Measurements from ENCODE around the gene RABGAP1L.

DNA sequence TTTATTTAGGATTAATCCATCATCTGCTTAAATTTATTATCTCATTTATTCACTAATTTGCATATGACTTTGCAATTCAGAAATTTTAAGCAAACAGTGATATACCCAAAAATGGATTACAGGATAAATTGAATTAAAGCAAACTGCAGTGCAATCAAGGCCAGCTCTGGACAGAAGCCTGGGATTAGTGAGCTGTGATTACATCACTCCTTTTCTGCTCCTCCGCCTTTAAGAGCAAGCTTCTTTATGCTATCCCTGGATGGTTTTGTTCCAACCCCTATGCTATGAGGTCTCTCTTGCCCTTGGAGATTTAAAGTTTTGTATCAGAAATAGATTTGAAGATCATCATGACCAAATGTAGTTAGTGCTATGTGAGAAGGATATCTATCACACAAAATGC, 321.0 kb downstream of the RABGAP1L start:
- TF ChIP-seq, protein P1, sequence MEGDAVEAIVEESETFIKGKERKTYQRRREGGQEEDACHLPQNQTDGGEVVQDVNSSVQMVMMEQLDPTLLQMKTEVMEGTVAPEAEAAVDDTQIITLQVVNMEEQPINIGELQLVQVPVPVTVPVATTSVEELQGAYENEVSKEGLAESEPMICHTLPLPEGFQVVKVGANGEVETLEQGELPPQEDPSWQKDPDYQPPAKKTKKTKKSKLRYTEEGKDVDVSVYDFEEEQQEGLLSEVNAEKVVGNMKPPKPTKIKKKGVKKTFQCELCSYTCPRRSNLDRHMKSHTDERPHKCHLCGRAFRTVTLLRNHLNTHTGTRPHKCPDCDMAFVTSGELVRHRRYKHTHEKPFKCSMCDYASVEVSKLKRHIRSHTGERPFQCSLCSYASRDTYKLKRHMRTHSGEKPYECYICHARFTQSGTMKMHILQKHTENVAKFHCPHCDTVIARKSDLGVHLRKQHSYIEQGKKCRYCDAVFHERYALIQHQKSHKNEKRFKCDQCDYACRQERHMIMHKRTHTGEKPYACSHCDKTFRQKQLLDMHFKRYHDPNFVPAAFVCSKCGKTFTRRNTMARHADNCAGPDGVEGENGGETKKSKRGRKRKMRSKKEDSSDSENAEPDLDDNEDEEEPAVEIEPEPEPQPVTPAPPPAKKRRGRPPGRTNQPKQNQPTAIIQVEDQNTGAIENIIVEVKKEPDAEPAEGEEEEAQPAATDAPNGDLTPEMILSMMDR (IDR thresholded peaks at IDR 0.05 in 2 of 3, conservative IDR thresholded peaks at IDR 0.05 in 1 of 3; ENCODE audit: borderline replicate concordance in 1 of 3, insufficient read depth in 1 of 3, low read depth in 2 of 3, low read length in 2 of 3) = no peak
- TF ChIP-seq SP1 (IDR thresholded peaks at IDR 0.05; ENCODE audit: low read depth) (no peak), EZH2 (IDR thresholded peaks at IDR 0.05) (no peak), RAD21 (IDR thresholded peaks at IDR 0.05; ENCODE audit: low read depth) (no peak), EZH2phosphoT487 (IDR thresholded peaks at IDR 0.05; ENCODE audit: borderline replicate concordance) (no peak), SIN3A (IDR thresholded peaks at IDR 0.05; ENCODE audit: low read depth) (no peak), POLR2A (IDR thresholded peaks at IDR 0.05; ENCODE audit: borderline replicate concordance, extremely low read depth, insufficient read depth, insufficient read length) (no peak), JUND (IDR thresholded peaks at IDR 0.05) (no peak), POLR2AphosphoS5 (IDR thresholded peaks at IDR 0.05; ENCODE audit: low read depth, low read length) (no peak), ZNF274 (IDR thresholded peaks at IDR 0.05; ENCODE audit: low read depth, low read length) (no peak), TCF7L2 (IDR thresholded peaks at IDR 0.05; ENCODE audit: borderline replicate concordance, extremely low read depth, insufficient read depth, insufficient read length) (no peak)
- TF ChIP-seq, protein P2, sequence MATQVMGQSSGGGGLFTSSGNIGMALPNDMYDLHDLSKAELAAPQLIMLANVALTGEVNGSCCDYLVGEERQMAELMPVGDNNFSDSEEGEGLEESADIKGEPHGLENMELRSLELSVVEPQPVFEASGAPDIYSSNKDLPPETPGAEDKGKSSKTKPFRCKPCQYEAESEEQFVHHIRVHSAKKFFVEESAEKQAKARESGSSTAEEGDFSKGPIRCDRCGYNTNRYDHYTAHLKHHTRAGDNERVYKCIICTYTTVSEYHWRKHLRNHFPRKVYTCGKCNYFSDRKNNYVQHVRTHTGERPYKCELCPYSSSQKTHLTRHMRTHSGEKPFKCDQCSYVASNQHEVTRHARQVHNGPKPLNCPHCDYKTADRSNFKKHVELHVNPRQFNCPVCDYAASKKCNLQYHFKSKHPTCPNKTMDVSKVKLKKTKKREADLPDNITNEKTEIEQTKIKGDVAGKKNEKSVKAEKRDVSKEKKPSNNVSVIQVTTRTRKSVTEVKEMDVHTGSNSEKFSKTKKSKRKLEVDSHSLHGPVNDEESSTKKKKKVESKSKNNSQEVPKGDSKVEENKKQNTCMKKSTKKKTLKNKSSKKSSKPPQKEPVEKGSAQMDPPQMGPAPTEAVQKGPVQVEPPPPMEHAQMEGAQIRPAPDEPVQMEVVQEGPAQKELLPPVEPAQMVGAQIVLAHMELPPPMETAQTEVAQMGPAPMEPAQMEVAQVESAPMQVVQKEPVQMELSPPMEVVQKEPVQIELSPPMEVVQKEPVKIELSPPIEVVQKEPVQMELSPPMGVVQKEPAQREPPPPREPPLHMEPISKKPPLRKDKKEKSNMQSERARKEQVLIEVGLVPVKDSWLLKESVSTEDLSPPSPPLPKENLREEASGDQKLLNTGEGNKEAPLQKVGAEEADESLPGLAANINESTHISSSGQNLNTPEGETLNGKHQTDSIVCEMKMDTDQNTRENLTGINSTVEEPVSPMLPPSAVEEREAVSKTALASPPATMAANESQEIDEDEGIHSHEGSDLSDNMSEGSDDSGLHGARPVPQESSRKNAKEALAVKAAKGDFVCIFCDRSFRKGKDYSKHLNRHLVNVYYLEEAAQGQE (IDR thresholded peaks at IDR 0.05; ENCODE audit: low read depth) = no peak
- TF ChIP-seq, protein P3, sequence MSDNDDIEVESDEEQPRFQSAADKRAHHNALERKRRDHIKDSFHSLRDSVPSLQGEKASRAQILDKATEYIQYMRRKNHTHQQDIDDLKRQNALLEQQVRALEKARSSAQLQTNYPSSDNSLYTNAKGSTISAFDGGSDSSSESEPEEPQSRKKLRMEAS (IDR thresholded peaks at IDR 0.05) = no peak

All from HCT116 (cell line).